SK-N-MC (cell line): Measurements from ENCODE around the gene RGS19.

Experiments used
- DNase-seq: peaks from one replicate; pipeline ENCODE4 v3.0.0-alpha.2; 2011; ENCODE audit warnings: low read depth, low spot score
- H3K27ac ChIP-seq: fragments of 200-600 bp; sonication (generic); 2 replicates; pipeline ENCODE4 v1.5.1; 2016; ENCODE audit warnings: mixed run types
- H3K36me3 ChIP-seq: fragments of 200-600 bp; sonication (generic); 2 replicates; pipeline ENCODE4 v1.6.1; 2017; ENCODE audit warnings: antibody characterized with exemption, low read length, mixed read lengths; ENCODE audit not compliant: insufficient read depth
- H3K4me3 ChIP-seq: fragments of 200-600 bp; sonication (generic); 2 replicates; pipeline ENCODE4 v1.5.1; 2016
- H3K9ac ChIP-seq: fragments of 200-600 bp; sonication (generic); 2 replicates; pipeline ENCODE4 v1.8.0; 2017; ENCODE audit warnings: mixed run types, mixed read lengths; ENCODE audit not compliant: insufficient read length
- H3K9me3 ChIP-seq: fragments of 200-600 bp; sonication (generic); 2 replicates; pipeline ENCODE4 v1.6.1; 2017; ENCODE audit warnings: low read depth, mild to moderate bottlenecking, antibody characterized with exemption, low read length, moderate library complexity, mixed read lengths
- EZH2 ChIP-seq: fragments of 200-600 bp; sonication (generic); IDR thresholded peaks from one replicate; pipeline ENCODE4 v1.6.1; 2017; ENCODE audit warnings: antibody characterized with exemption
- FOXP2 ChIP-seq: optimal IDR thresholded peaks from 2 replicates; pipeline ENCODE3; 2011; ENCODE audit warnings: mild to moderate bottlenecking, moderate library complexity; ENCODE audit not compliant: insufficient read depth; ENCODE audit errors: extremely low read length, control extremely low read depth
- POLR2AphosphoS5 ChIP-seq: IDR thresholded peaks from 2 replicates; pipeline ENCODE4 v1.6.1; 2012; ENCODE audit warnings: mild to moderate bottlenecking, low read depth, low read length, borderline replicate concordance

The RGS19 gene

DNA sequence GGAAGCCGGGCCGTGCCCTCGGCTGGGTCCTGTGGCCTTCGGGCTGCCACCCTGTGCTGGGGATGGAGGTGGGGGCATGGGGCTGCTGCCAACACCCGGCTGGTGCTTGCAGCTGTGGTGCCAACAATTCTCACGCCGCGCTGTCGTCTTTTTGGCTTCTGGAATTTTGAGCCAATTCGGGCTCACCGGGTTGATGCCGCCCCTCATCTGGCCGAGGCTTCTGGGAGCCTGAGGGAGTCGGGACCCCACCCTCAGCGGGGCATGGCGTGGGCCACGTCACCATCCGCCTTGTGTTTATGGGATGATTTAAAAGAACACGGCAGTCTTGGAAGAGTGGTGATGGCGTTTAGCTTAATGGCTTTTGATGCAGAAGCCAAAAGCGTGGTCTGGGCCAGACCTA lies 36.7 kb upstream of the RGS19 start:
- TF ChIP-seq EZH2 (no peak), POLR2AphosphoS5 (no peak)
- DNase-seq = no peak
- Histone ChIP-seq H3K27ac (no peak overlapping the region), H3K9me3 (no peaks in the 10 kb centered on the region), H3K4me3 (no peak overlapping the region), H3K36me3 (no peaks in the 10 kb centered on the region), H3K9ac (no peak overlapping the region)

DNA sequence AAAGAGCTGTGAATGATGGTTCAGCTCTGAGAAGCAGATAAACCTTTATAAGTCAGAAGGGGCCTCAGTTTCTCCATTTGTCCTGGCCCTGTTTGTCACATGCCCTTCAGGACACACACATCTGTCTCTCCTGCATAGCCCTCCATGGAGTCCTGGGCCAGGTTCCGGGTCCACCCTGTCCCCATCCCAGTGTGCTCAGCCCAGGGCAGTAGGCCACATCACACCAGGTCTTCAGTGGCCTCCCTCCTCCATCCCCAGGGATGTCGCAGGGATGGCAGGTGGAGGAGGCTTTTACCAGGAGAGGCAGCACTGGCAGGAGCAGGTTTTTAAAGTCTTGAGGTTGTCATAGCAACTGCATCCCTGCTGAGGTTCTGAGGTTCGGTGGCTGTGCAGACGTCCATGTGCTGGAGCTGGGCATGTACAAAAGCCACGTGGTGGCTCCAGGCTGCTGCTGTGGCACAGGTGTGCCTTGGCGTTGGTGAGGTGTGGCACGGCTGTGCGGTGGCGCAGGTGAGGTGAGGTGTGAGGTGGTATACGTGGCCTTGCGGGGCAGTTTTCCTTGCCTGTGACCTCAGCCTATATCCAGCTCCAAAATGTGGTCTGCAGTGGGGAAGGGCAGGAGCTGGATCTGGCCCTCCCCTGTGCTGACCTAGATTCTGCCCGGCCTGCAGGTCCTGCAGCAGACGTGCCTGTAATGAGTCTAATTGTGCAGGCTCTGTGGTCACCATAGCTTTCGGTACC lies 36.0 kb upstream of the RGS19 start:
- H3K9ac ChIP-seq = no peak overlapping the region
- TF ChIP-seq FOXP2 = no peak
- no peak overlapping the region for H3K4me3 ChIP-seq
- H3K27ac ChIP-seq = no peak overlapping the region
- H3K9me3 ChIP-seq = no peaks in the 10 kb centered on the region
- DNase-seq = no peak
- no peaks in the 10 kb centered on the region for H3K36me3 ChIP-seq

DNA sequence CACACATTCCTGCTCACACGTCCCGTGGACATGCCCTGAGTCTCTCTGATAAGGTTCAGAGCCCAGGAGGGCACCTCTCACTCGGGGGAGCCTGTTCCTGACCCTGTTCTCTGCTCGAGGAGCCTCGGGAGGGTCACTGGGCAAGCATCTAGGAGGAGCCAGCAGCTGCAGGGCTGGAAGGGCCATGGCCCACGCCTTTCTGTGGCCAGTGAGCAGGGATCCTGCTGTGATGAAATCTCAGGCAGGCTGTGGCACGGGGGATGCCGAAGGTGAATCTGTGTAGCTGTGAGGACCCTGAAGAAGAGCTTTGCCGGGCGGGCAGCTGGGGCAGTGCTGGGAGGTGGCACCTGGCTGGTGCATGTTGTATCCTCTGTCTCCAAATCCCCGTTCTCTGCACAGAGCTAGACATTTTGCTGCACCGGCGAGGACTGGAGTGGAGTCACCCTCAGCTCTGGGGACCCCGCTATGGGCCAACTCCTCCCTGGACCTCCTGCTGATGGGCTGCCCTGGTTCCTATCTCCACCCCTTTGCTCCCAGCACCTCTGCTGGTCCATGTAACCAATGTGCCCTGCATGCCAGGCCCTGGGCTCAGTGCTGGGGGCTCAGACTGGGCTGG lies 35.1 kb upstream of the RGS19 start:
- no peak for TF ChIP-seq EZH2
- TF ChIP-seq FOXP2 = no peak
- TF ChIP-seq POLR2AphosphoS5 = no peak
- DNase-seq = no peak
- no peak overlapping the region for H3K9ac ChIP-seq

DNA sequence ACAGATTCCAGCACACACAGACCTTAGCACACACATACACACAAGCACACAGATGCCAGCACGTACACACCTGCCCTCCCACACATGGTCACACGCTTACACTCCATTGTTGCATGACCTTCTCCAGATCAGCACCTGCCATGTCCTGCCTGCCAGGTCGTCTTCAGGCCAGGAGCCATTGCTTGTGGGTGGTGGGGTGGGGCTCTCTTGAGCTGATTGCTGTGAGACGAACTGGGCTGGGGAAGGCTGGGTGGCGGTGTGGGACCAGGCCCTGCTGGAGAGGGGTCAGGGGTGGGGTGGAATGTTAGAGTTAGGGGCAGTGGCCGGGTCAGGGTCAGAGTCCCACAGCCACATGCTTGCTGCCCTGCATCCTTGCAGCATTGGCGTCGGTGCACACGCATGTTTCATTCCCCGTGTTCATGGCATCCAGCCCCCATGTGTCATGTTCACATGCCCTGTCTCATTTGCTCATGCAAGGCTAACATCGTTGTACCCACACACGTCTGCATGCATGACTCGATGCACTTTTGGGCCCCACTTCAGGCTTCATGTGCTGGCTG lies 34.6 kb upstream of the RGS19 start:
- Histone ChIP-seq H3K9ac (no peak overlapping the region), H3K9me3 (no peaks in the 10 kb centered on the region), H3K27ac (no peak overlapping the region), H3K4me3 (no peak overlapping the region), H3K36me3 (no peaks in the 10 kb centered on the region)
- no peak for DNase-seq
- no peak for TF ChIP-seq EZH2
- no peak for TF ChIP-seq POLR2AphosphoS5

More for the DNA sequence above, 35.1 kb upstream of the RGS19 start:
- no peaks in the 10 kb centered on the region for H3K36me3 ChIP-seq
- no peaks in the 10 kb centered on the region for H3K9me3 ChIP-seq
- H3K4me3 ChIP-seq = no peak overlapping the region
- H3K27ac ChIP-seq = no peak overlapping the region

DNA sequence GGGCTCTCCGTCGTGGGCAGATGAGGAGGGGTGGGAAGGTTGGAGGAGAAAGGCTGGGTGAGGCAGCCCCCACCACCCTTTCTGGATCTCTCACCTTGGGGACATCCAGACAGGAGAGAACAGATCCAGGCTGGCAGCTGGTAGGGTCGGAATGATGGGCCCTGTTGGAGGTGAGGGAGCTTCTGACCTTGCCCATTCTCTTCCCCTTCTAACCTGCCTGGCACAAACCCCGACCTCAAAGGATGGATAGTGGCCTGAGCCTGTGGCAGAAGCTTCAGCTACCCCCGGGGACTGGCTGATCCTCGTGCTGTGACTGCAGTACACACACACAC lies 34.1 kb upstream of the RGS19 start:
- Histone ChIP-seq H3K4me3 (no peak overlapping the region), H3K27ac (no peak overlapping the region), H3K9me3 (no peaks in the 10 kb centered on the region), H3K9ac (no peak overlapping the region), H3K36me3 (no peaks in the 10 kb centered on the region)
- DNase-seq = no peak
- no peak for TF ChIP-seq FOXP2
- no peak for TF ChIP-seq POLR2AphosphoS5
- no peak for TF ChIP-seq EZH2

DNA sequence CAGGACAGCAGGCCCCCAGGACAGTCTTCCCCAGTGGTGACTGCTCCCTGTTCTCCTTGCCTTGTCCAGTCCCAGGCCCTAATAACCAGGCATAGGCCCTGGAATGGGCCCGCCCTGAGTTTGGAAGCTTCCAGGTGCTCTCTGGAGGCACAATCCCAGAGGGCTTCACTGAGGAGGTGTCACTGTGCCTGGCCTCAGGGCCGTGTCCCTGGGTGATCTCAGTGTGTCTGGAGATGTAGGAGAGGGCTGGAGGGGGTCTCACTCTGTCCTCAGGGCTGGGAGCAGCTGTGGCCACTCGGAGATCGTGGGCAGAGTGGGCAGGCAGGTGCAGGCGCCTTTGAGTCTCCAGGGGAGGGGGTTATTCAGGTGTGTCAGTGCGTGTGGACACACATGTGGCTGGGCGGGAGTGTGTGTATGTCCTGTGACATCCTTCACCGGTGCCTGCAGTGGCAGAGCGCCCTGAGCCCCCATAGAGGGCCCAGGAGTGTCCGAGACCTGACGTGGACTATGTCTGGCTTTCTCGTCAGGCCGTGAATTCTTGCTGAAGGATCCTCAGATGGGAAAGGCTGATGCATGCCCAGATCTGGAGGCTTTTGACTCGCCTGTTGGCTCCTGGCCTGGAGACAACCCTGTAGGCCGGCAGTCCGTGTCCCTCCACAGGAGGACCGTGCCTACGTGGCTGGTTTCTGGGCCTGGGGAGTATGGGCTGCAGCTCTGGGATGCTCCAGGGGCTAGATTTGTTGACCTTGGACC lies 33.5 kb upstream of the RGS19 start:
- no peak overlapping the region for H3K27ac ChIP-seq
- H3K4me3 ChIP-seq = no peak overlapping the region
- no peaks in the 10 kb centered on the region for H3K36me3 ChIP-seq
- TF ChIP-seq POLR2AphosphoS5 = no peak
- H3K9me3 ChIP-seq = no peaks in the 10 kb centered on the region
- H3K9ac ChIP-seq = no peak overlapping the region
- no peak for DNase-seq

DNA sequence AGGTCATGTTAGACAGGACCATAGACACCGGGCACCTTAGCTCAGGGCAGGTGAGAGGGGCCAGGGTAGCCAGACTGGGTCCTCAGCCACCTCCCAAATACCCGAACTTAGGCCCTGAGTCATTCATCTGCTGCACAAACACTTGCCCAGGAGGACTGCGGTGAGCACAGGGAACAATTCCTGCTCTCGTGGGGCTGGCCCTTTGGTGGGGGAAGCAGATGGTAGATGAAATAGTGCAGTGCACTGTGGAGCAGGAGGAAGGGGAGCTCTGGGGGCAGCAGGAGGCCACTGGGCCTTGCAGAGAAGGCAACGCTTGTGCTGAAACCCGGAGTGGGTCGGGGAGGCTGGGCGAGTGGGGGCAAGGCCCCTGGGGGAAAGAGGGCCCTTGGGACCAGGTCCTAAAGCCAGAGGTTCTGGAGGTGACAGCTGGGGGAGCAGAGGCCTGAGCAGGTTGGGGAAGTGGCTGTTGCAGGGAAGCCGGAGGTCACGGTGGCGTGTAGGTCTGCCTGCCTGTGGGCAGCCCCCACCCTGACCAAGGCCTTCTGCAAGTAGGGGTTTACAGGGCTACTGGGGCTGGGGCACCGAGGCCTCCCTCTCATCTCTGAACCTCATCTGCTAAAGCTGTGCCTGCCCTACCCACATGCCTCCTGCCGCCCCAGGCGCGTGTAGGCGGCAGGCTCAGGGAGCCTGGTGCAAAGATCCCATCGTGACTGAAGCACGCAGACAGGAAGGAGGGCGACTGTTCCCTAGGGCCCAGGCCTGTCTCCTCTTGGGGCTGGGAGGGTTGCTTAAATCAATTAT lies 32.7 kb upstream of the RGS19 start:
- no peak for DNase-seq
- H3K36me3 ChIP-seq = no peaks in the 10 kb centered on the region
- H3K4me3 ChIP-seq = no peak overlapping the region
- no peak for TF ChIP-seq POLR2AphosphoS5
- no peak for TF ChIP-seq EZH2
- no peak for TF ChIP-seq FOXP2
- H3K9me3 ChIP-seq = no peaks in the 10 kb centered on the region
- H3K9ac ChIP-seq = no peak overlapping the region
- H3K27ac ChIP-seq = no peak overlapping the region

DNA sequence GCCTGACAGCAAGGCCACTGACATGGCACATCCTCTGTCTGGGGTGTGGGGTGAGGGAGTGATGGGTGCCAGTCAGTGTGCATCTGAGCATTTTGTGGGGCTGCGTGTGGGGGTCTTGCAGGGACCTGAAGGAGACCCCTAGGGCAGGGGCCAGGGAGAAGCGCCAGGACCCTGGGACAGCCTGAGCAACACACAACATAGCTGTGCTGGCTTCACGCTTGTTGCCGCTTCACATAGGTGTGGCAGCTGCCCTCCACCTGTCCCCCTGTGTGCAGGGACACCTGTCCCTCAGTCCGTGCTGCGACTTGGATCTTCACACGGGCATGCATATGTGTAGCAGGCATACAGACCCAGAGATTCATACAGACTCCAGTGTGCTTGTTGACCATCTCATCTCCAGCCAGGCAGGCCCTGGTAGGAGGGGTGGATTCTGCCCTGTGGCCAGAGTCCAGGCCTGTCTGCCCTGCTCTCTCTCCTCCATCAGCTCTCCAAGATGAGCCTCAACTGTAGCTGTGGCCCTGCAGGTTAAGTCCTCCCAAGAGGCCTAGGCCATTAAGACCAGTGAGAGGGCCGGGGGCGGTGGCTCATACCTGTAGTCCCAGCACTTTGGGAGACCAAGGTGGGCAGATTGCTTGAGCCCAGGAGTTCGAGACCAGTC lies 31.2 kb upstream of the RGS19 start:
- no peaks in the 10 kb centered on the region for H3K9me3 ChIP-seq

More for the DNA sequence above, 31.2 kb upstream of the RGS19 start:
- no peak overlapping the region for H3K4me3 ChIP-seq
- no peaks in the 10 kb centered on the region for H3K36me3 ChIP-seq
- H3K27ac ChIP-seq = no peak overlapping the region
- TF ChIP-seq EZH2 (no peak), POLR2AphosphoS5 (no peak), FOXP2 (no peak)
- DNase-seq = no peak
- no peak overlapping the region for H3K9ac ChIP-seq
